NK-92 treated with Interleukin-12 subunit alpha and Interleukin-12 subunit beta, amount 100 ng/mL, for 24 hours (cell line): ENCODE measurements around the gene IQCE.
"Not testable (repeated sequence)": the region's sequence is repeated elsewhere in the genome, so short reads cannot be mapped to it uniquely, and the experiment has no call there.

Source experiments
- DNase-seq: peaks from one replicate; lab custom pipeline; 2025; lab: John Stamatoyannopoulos, UW

Gene IQCE

GRCh38 chr7:2532199-2532772 is 26.5 kb upstream of the IQCE start:
- not testable (repeated sequence) for DNase-seq

DNA sequence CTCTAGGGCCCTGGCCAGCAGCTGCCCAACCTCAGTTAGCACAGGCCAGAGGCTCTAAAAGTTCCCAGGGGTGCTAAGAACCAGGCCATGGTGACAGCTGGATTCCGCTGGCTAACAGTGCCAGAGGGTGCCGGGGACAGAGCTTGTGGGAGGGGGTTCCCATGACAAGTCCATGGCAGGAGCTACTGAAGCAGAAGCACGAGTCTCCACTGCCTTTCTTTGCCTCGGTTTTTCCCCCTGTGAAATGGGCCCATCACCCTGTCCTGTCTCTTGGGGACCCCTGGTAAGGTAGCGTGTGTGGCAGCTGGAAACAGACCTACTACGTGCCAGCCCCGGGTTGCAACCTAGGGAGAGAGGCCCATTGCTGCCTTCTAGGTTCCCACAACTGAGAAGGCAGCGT is 26.0 kb upstream of the IQCE start:
- DNase-seq, result not testable (repeated sequence)

DNA sequence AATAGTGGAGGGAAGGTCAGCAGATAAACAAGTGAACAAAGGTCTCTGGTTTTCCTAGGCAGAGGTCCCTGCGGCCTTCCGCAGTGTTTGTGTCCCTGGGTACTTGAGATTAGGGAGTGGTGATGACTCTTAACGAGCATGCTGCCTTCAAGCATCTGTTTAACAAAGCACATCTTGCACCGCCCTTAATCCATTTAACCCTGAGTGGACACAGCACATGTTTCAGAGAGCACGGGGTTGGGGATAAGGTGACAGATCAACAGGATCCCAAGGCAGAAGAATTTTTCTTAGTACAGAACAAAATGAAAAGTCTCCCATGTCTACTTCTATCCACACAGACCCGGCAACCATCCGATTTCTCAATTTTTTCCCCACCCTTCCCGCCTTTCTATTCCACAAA is 25.2 kb upstream of the IQCE start:
- DNase-seq, result not testable (repeated sequence)

DNA sequence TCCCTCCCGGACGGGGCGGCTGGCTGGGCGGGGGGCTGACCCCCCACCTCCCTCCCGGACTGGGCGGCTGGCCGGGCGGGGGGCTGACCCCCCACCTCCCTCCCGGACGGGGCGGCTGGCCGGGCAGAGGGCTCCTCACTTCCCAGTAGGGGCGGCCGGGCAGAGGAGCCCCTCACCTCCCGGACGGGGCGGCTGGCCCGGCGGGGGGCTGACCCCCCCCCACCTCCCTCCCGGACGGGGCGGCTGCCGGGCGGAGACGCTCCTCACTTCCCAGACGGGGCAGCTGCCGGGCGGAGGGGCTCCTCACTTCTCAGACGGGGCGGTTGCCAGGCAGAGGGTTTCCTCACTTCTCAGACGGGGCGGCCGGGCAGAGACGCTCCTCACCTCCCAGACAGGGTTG is 24.6 kb upstream of the IQCE start:
- DNase-seq, result not testable (repeated sequence)

GRCh38 chr7:2535872-2536627 is 22.7 kb upstream of the IQCE start:
- not testable (repeated sequence) for DNase-seq

GRCh38 chr7:2537981-2538851 is 20.6 kb upstream of the IQCE start:
- no peak for DNase-seq

DNA sequence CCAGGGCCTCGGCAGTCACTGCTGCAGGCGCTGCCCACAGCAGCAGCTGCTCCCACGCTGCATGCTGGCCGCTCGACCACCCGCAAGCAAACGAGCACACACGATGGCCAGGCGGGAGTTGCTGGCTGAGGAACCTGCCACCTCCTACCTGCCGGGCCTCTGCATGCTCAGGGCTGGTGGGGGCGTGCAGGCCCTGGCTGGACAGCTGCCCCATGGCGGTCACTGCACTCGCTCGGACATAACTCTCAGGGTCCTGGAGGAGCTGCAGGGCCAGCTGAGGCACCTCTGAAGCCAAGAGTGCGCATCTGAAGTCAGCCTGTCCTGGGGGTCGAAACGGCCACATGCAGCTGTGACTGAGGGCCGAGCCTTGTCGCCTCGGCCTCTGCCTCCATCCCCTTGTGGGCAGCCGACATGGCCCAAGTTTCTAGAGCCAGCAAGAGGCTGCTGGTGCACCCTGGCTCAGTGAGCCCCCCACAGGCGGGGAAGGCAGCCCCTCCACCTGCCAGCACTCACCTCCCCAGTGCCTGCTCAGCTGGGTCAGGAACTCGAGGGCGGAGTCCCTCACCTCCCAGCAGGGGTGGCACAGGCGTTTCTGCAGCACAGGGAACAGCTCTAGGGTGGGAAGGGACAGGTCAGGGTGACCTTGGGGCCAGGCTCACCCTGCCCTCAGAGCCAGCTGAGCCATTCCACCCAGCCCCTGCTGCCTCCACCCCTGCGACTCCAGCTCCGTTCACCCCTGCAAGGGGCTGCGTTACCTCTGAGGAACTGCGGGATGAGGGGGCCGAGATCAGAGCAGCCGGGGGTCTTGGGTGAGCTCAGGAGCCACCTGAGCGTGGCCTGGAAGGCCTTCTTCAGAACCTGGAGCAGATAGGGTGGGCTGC is 19.5 kb upstream of the IQCE start:
- no peak for DNase-seq

- DNase-seq, result no peak
These were observed 18.6 kb upstream of the IQCE start for GRCh38 chr7:2540133-2540532.

DNA sequence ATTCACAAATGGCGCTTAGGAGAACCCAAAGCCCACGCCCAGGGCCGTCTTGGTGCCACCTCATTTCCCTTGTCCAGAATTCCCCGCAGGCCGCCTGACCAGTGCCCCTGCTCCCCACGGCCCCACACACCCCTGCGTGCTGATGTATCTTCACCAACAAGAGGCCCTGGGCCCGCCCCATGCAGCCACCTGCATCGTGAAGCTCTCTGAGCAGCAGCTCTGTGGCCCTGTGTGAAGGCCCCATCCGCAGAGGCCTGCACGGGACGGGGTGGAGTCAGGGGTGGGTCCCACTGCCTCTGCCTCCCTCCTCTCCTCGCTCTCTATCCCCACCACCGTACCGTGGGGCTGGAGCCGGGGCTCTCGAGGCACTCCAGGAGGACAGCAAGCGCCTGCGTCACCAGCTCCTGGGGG is 18.1 kb upstream of the IQCE start:
- DNase-seq, result no peak

DNA sequence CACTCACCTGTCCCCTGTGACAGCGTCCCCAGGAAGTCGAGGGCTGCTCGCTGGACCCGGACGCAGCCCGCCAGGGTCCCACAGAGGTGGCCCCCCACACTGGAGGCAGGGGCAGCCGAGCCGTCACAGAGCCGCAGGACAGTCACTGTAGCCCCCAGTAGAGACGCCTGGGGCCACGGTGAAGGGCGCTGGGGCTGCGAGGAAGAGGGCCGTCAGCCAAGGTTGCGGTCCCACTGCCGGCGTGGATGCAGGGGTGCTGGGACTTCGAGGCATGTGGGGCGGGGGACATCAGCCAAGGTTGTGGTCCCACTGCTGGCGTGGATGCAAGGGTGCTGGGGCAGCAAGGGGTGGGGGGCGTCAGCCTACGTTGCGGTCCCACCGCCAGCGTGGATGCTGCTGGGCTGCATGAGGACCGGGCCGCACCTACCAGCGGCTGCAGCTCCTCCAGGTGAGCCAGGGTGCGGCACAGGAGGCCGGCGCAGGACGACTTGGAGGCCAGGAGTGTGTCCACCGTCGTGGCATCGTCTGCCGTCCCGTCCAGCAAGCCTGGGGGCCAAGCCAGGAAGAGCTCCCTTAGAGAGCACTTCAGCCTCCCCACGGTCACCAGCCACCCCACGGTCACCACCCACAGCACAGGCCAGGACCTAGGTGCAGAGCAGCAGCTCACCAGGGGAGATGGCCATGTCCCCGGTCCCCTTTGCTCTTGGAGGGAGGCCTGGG is 17.3 kb upstream of the IQCE start:
- DNase-seq, result no peak

- no peak for DNase-seq
These were observed 16.5 kb upstream of the IQCE start for GRCh38 chr7:2542011-2542915.

DNA sequence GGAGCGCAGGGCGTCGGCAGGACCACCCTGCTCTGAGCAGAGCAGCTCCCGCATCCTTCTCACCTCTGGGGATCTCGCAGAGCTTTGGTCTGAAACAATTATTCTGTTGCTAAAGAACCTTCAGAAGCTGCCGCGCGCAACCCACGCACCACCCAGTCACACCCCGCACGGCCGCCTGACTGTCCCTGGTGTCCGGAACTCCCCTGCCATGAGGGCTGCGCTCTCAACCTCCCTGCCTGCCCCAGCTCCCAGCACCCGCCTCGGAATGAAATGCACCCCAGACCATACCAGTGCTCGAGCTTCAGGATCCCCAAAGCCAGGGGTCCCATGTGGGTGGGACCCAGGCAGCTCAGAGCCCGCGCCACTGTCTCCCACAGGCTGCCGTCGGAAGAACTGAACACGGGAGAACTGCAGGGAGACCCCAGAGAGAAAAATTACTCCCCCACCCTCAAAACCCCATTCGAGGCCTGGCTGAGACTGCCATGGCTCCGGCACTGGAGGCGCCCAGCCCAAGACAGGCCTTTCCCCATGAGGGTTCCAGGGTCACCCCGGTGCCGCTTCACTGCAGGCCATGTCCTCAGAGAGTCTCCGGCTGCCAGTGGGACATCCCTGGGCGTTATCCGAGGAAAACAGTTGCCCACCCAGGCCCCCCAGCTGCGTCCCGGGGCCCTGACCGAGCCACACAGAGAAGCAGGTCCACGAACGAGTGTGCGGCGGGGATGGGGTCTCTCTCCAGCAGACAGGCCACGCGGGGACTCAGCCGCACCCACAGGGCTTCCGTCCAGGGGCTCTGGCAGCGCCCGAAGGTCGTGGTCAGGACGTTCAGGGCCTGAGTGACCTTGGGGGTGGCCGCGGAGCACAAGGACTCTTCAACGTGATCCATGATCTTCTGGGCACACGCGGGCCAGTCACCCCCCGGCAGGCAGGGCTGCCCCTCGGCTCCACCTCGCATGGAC is 15.6 kb upstream of the IQCE start:
- DNase-seq, result no peak

GRCh38 chr7:2544541-2545188 is 14.1 kb upstream of the IQCE start:
- DNase-seq, result no peak

GRCh38 chr7:2545746-2546425 is 12.9 kb upstream of the IQCE start:
- DNase-seq, result no peak

- DNase-seq, result no peak
These were observed 11.8 kb upstream of the IQCE start for GRCh38 chr7:2546776-2547586.

DNA sequence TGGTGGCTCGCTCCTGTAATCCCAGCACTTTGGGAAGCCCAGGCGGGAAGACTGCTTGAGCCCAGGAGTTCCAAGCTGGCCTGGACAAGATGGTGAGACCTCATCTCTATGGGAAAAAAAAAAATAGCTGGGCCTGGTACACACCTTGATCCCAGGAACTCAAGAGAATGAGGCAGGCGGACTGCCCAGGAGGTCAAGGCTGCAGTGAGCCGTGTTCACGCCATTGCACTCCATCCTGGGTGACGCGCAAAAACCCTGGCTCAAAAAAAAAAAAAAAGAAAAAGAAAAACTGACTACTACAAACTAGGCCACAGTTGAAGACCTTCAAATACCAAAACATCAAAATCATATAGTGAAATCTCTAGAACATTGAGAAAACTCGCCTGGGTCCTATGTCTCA is 7.4 kb upstream of the IQCE start:
- no peak for DNase-seq

- DNase-seq, result no peak
These were observed 5.7 kb upstream of the IQCE start for GRCh38 chr7:2553108-2553507.
